ENCODE measurements around the gene GABBR2. TPM values are rescaled to one million over a fixed set of nuclear protein-coding genes. Genes with fewer than 3 reads are reported as not detected.

GABBR2 gene
- total and polyA plus RNA-seq, 4 donors = 20.0 to 140 (median 93.3) TPM

GRCh38 chr9:98442114-98442513 lies 266.6 kb downstream of the GABBR2 start:
- Histone ChIP-seq H3K4me3 (ENCODE audit: low read depth, low read length) (no peak overlapping the region), H3K9me3 (ENCODE audit: control insufficient read depth, insufficient read depth, low read length) (no peaks in the 10 kb centered on the region), H3K36me3 (ENCODE audit: control insufficient read depth, insufficient read depth, low read length) (peaks cover 2% of the 10 kb centered on the region), H3K27ac (ENCODE audit: low read depth, low read length) (no peak overlapping the region), H3K27me3 (ENCODE audit: control insufficient read depth, insufficient read depth, low read length) (no peaks in the 10 kb centered on the region), H3K4me1 (ENCODE audit: control insufficient read depth, insufficient read depth, low read length) (no peaks in the 10 kb centered on the region)
- no peak for DNase-seq (ENCODE audit: low read depth in 4 of 6, low spot score in 6 of 6)
- WGBS (ENCODE audit: insufficient coverage) = no CpG with 5 or more reads among the region's 3 CpGs

GRCh38 chr9:98438666-98439065 lies 270.1 kb downstream of the GABBR2 start:
- Histone ChIP-seq H3K4me3 (ENCODE audit: low read depth, low read length) (no peak overlapping the region), H3K27me3 (ENCODE audit: control insufficient read depth, insufficient read depth, low read length) (no peaks in the 10 kb centered on the region), H3K4me1 (ENCODE audit: control insufficient read depth, insufficient read depth, low read length) (no peaks in the 10 kb centered on the region), H3K27ac (ENCODE audit: low read depth, low read length) (peak overlapping the region; percentile 34), H3K9me3 (ENCODE audit: control insufficient read depth, insufficient read depth, low read length) (no peaks in the 10 kb centered on the region), H3K36me3 (ENCODE audit: control insufficient read depth, insufficient read depth, low read length) (no peaks in the 10 kb centered on the region)
- 67% methylated on average over 1 of the region's 3 CpGs for WGBS (ENCODE audit: insufficient coverage)
- DNase-seq (ENCODE audit: low read depth in 4 of 6, low spot score in 6 of 6) = peak in 3 of 6 donors; percentile 32 to 54 (median 41)

GRCh38 chr9:98437458-98438034 lies 271.2 kb downstream of the GABBR2 start:
- no peaks in the 10 kb centered on the region for H3K27me3 ChIP-seq (ENCODE audit: control insufficient read depth, insufficient read depth, low read length)
- no peak for DNase-seq (ENCODE audit: low read depth in 4 of 6, low spot score in 6 of 6)
- H3K4me3 ChIP-seq (ENCODE audit: low read depth, low read length) = no peak overlapping the region
- H3K36me3 ChIP-seq (ENCODE audit: control insufficient read depth, insufficient read depth, low read length) = no peaks in the 10 kb centered on the region
- H3K27ac ChIP-seq (ENCODE audit: low read depth, low read length) = no peak overlapping the region
- H3K9me3 ChIP-seq (ENCODE audit: control insufficient read depth, insufficient read depth, low read length) = no peaks in the 10 kb centered on the region
- WGBS (ENCODE audit: insufficient coverage) = 94% methylated on average over 4 of the region's 4 CpGs
- H3K4me1 ChIP-seq (ENCODE audit: control insufficient read depth, insufficient read depth, low read length) = peaks cover 2% of the 10 kb centered on the region

- whole genome bisulfite sequencing (ENCODE audit: insufficient coverage) = 70% methylated on average over 2 of the region's 4 CpGs
- peaks cover 3% of the 10 kb centered on the region for H3K4me1 ChIP-seq (ENCODE audit: control insufficient read depth, insufficient read depth, low read length)
- H3K36me3 ChIP-seq (ENCODE audit: control insufficient read depth, insufficient read depth, low read length) = no peaks in the 10 kb centered on the region
- H3K9me3 ChIP-seq (ENCODE audit: control insufficient read depth, insufficient read depth, low read length) = no peaks in the 10 kb centered on the region
- H3K4me3 ChIP-seq (ENCODE audit: low read depth, low read length) = no peak overlapping the region
- no peaks in the 10 kb centered on the region for H3K27me3 ChIP-seq (ENCODE audit: control insufficient read depth, insufficient read depth, low read length)
- DNase-seq (ENCODE audit: low read depth in 4 of 6, low spot score in 6 of 6) = no peak
- no peak overlapping the region for H3K27ac ChIP-seq (ENCODE audit: low read depth, low read length)
Measured at GRCh38 chr9:98432960-98433359, 275.8 kb downstream of the GABBR2 start.

- H3K36me3 ChIP-seq (ENCODE audit: control insufficient read depth, insufficient read depth, low read length) = peaks cover under 1% of the 10 kb centered on the region
- 95% methylated on average over 4 of the region's 6 CpGs for WGBS (ENCODE audit: insufficient coverage)
- H3K9me3 ChIP-seq (ENCODE audit: control insufficient read depth, insufficient read depth, low read length) = no peaks in the 10 kb centered on the region
- peaks cover 3% of the 10 kb centered on the region for H3K4me1 ChIP-seq (ENCODE audit: control insufficient read depth, insufficient read depth, low read length)
- DNase-seq (ENCODE audit: low read depth in 4 of 6, low spot score in 6 of 6) = no peak
- no peaks in the 10 kb centered on the region for H3K27me3 ChIP-seq (ENCODE audit: control insufficient read depth, insufficient read depth, low read length)
- H3K4me3 ChIP-seq (ENCODE audit: low read depth, low read length) = no peak overlapping the region
- no peak overlapping the region for H3K27ac ChIP-seq (ENCODE audit: low read depth, low read length)
Measured at GRCh38 chr9:98432134-98432533, 276.6 kb downstream of the GABBR2 start.

GRCh38 chr9:98430535-98431292 lies 278.0 kb downstream of the GABBR2 start:
- H3K36me3 ChIP-seq (ENCODE audit: control insufficient read depth, insufficient read depth, low read length) = peaks cover 3% of the 10 kb centered on the region
- no peak overlapping the region for H3K27ac ChIP-seq (ENCODE audit: low read depth, low read length)
- 64% methylated on average over 3 of the region's 3 CpGs for WGBS (ENCODE audit: insufficient coverage)
- no peaks in the 10 kb centered on the region for H3K9me3 ChIP-seq (ENCODE audit: control insufficient read depth, insufficient read depth, low read length)
- H3K27me3 ChIP-seq (ENCODE audit: control insufficient read depth, insufficient read depth, low read length) = no peaks in the 10 kb centered on the region
- DNase-seq (ENCODE audit: low read depth in 4 of 6, low spot score in 6 of 6) = peak in 1 of 6 donors; percentile 32
- no peak overlapping the region for H3K4me3 ChIP-seq (ENCODE audit: low read depth, low read length)
- peaks cover 3% of the 10 kb centered on the region for H3K4me1 ChIP-seq (ENCODE audit: control insufficient read depth, insufficient read depth, low read length)

- DNase-seq (ENCODE audit: low read depth in 4 of 6, low spot score in 6 of 6) = no peak
Measured at GRCh38 chr9:98429613-98430012, 279.1 kb downstream of the GABBR2 start.

GRCh38 chr9:98428454-98428853 lies 280.3 kb downstream of the GABBR2 start:
- Histone ChIP-seq H3K4me1 (ENCODE audit: control insufficient read depth, insufficient read depth, low read length) (peaks cover 3% of the 10 kb centered on the region), H3K4me3 (ENCODE audit: low read depth, low read length) (no peak overlapping the region), H3K9me3 (ENCODE audit: control insufficient read depth, insufficient read depth, low read length) (no peaks in the 10 kb centered on the region), H3K27ac (ENCODE audit: low read depth, low read length) (no peak overlapping the region), H3K36me3 (ENCODE audit: control insufficient read depth, insufficient read depth, low read length) (peaks cover 3% of the 10 kb centered on the region), H3K27me3 (ENCODE audit: control insufficient read depth, insufficient read depth, low read length) (no peaks in the 10 kb centered on the region)
- no peak for DNase-seq (ENCODE audit: low read depth in 4 of 6, low spot score in 6 of 6)
- 100% methylated on average over 2 of the region's 2 CpGs for WGBS (ENCODE audit: insufficient coverage)

More at GRCh38 chr9:98429613-98430012, 279.1 kb downstream of the GABBR2 start:
- Histone ChIP-seq H3K36me3 (ENCODE audit: control insufficient read depth, insufficient read depth, low read length) (peaks cover 3% of the 10 kb centered on the region), H3K27me3 (ENCODE audit: control insufficient read depth, insufficient read depth, low read length) (no peaks in the 10 kb centered on the region), H3K27ac (ENCODE audit: low read depth, low read length) (no peak overlapping the region), H3K4me3 (ENCODE audit: low read depth, low read length) (no peak overlapping the region), H3K9me3 (ENCODE audit: control insufficient read depth, insufficient read depth, low read length) (no peaks in the 10 kb centered on the region), H3K4me1 (ENCODE audit: control insufficient read depth, insufficient read depth, low read length) (peaks cover 3% of the 10 kb centered on the region)
- WGBS (ENCODE audit: insufficient coverage) = no CpG with 5 or more reads among the region's 1 CpG

GRCh38 chr9:98427491-98427890 lies 281.2 kb downstream of the GABBR2 start:
- H3K36me3 ChIP-seq (ENCODE audit: control insufficient read depth, insufficient read depth, low read length) = peaks cover 3% of the 10 kb centered on the region
- H3K9me3 ChIP-seq (ENCODE audit: control insufficient read depth, insufficient read depth, low read length) = no peaks in the 10 kb centered on the region
- no peak overlapping the region for H3K27ac ChIP-seq (ENCODE audit: low read depth, low read length)
- H3K4me1 ChIP-seq (ENCODE audit: control insufficient read depth, insufficient read depth, low read length) = no peaks in the 10 kb centered on the region
- H3K27me3 ChIP-seq (ENCODE audit: control insufficient read depth, insufficient read depth, low read length) = no peaks in the 10 kb centered on the region
- no peak for DNase-seq (ENCODE audit: low read depth in 4 of 6, low spot score in 6 of 6)
- 97% methylated on average over 4 of the region's 5 CpGs for WGBS (ENCODE audit: insufficient coverage)
- H3K4me3 ChIP-seq (ENCODE audit: low read depth, low read length) = no peak overlapping the region

GRCh38 chr9:98425079-98425478 lies 283.7 kb downstream of the GABBR2 start:
- no peaks in the 10 kb centered on the region for H3K9me3 ChIP-seq (ENCODE audit: control insufficient read depth, insufficient read depth, low read length)
- no peak overlapping the region for H3K27ac ChIP-seq (ENCODE audit: low read depth, low read length)
- H3K4me3 ChIP-seq (ENCODE audit: low read depth, low read length) = no peak overlapping the region
- no peaks in the 10 kb centered on the region for H3K4me1 ChIP-seq (ENCODE audit: control insufficient read depth, insufficient read depth, low read length)
- DNase-seq (ENCODE audit: low read depth in 4 of 6, low spot score in 6 of 6) = no peak
- peaks cover 5% of the 10 kb centered on the region for H3K36me3 ChIP-seq (ENCODE audit: control insufficient read depth, insufficient read depth, low read length)
- no peaks in the 10 kb centered on the region for H3K27me3 ChIP-seq (ENCODE audit: control insufficient read depth, insufficient read depth, low read length)
- 87% methylated on average over 3 of the region's 3 CpGs for WGBS (ENCODE audit: insufficient coverage)

All from spinal cord (tissue), 10 donors.